NCI-H146 treated with DMSO at 0.1 percent for 48 hours (cell line): ENCODE measurements around the gene DDX18.

Source experiments
- DNase-seq: peaks from one replicate; lab custom pipeline; 2025; ENCODE audit not compliant: unreplicated experiment; lab: John Stamatoyannopoulos, UW

Gene DDX18

DNA sequence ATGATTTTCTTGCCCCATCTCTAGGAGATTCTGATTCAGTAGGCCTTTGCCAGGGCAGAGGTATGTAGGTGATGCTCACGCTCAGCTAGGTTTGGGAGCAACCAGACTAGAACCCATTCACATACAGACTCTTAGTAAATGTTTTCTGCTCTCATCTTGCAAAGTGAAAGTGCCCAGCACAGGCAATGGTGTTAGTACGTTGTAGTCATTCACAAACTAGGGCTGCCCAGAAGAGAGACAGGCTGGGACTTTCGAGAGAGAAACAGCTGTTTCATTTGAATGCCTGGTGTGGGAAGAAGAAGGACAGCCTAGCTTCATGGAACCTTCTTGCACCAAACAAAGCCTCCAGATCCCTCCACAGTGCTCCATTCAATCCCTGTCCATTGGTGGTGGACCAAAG, 19.4 kb downstream of the DDX18 start:
- no peak for DNase-seq

GRCh38 chr2:117834992-117835391, 20.5 kb downstream of the DDX18 start:
- DNase-seq, result no peak

- peak; percentile 20 for DNase-seq
Measured at GRCh38 chr2:117835990-117836760, 21.7 kb downstream of the DDX18 start.

- DNase-seq, result no peak
Measured at GRCh38 chr2:117845304-117845703, 30.8 kb downstream of the DDX18 start.

DNA sequence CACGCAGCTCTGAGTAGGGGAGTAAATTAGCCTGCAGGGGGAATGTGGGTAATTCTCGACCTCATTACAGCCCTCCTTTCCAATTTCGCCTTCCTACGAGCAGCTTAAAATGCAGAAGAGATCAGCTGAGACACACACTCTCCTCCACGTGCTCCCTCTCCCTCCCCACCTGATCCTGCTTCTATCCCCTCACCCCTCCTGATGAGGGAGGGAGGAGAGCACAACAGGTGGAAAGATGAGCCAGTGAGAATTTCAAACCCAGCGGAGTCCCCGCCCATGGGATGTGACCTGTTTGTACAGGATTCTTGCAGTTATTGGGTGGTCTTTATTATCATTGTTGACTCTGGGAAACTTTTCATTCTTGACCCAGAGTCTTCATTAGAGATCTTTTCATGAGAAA, 35.5 kb downstream of the DDX18 start:
- DNase-seq, result no peak

GRCh38 chr2:117850461-117850860, 36.0 kb downstream of the DDX18 start:
- DNase-seq, result no peak

DNA sequence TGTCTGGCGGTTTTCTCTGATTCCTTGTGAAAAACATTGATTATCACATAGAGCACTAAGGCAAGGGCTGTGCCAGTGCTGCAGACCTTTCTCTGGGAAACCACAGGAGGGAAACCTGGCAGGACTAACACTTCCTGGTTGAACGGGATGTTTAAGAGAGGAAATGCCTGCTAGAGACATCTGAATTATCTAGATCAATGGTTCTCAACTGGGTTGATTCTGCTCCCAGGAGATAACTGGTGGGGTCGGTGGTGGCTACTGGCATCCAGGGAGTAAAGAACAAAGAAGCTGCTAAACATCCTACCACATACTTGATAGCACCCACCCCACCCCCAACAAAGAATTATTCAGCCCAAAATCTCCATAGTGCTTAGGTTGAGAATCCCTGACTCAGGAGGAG, 37.5 kb downstream of the DDX18 start:
- no peak for DNase-seq

- no peak for DNase-seq
Measured at GRCh38 chr2:117853316-117853715, 38.8 kb downstream of the DDX18 start.

DNA sequence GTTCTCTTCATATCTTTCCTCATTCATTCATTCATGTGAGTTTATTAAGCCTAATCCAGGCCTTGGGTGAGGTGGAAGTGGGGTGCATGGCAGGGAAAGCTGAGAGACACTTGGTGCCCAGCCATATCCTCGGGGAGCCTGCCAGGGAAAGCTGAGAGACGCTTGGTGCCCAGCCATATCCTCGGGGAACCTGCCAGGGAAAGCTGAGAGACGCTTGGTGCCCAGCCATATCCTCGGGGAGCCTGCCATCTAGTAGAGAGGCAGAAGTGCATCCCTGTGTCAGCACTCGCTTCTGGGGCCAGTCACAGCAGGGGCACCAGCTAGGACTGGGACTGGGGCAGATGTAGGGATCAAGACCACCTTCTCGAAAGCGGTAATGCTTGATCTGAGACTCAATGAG, 39.4 kb downstream of the DDX18 start:
- no peak for DNase-seq

GRCh38 chr2:117854610-117855009, 40.1 kb downstream of the DDX18 start:
- DNase-seq, result no peak

DNA sequence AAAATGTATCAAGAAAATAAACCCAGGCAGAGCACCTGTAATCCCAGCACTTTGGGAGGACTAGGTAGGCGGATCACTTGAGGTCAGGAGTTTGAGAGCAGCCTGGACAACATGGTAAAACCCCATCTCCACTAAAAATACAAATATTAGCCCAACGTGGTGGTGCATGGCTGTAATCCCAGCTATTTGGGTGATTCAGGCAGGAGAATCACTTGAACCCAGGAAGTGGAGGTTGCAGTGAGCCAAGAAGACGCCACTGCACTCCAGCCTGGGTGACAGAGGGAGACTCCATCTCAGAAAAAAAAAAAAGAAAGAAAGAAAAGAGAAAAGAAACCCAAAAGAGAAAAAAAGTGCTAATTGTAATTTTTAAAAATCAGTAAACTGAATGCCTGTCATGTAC, 41.4 kb downstream of the DDX18 start:
- DNase-seq, result no peak

DNA sequence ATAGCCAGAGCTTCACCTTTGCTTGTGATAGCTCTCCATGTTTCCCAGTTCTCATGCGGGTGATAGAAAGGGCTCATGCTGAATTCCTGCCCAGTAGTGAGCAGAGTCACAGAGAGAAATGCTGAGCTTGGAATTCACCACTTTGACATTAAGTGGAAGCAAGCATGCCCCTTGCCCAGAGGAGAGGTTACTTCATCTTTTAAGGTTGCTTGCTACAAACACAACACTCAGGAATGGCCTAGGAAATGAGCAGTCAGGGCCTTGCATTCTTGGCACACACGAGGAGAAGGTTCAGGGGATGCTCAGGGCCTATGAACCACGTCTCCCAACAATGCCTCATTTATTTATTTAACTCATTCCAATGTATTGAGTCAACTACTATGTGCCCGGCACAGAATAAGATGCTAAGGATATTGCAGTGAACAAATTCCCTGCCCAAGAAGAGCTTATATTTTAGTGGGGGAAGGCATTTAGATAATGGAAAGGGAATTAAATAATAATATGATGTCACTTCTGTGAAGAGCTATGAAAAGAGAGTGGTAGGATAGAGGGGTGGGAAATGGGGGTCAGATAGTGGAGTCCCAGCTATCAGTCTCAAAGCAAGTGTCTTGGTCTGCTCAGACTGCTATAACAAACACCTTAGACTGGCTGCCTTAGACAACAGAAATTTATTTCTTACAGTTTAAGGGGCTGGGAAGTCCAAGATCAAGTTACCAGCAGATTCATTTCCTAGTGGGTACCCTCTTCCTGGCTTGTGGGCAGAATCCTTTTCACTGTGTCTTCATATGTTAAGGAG, 42.1 kb downstream of the DDX18 start:
- DNase-seq, result no peak

GRCh38 chr2:117858336-117858735, 43.8 kb downstream of the DDX18 start:
- no peak for DNase-seq

GRCh38 chr2:117858892-117859531, 44.5 kb downstream of the DDX18 start:
- DNase-seq, result no peak

- no peak for DNase-seq
Measured at GRCh38 chr2:117859532-117859911, 45.0 kb downstream of the DDX18 start.

GRCh38 chr2:117859924-117860647, 45.6 kb downstream of the DDX18 start:
- no peak for DNase-seq

- DNase-seq, result no peak
Measured at GRCh38 chr2:117862459-117862858, 48.0 kb downstream of the DDX18 start.

- DNase-seq, result no peak
Measured at GRCh38 chr2:117875786-117876185, 61.3 kb downstream of the DDX18 start.

GRCh38 chr2:117879003-117879402, 64.5 kb downstream of the DDX18 start:
- no peak for DNase-seq
